ENCODE results near the gene PSME3. TPM values are rescaled to one million over a fixed set of nuclear protein-coding genes. Genes with fewer than 3 reads are reported as not detected.

PSME3 gene
- total RNA-seq, 2 donors from 2014 or later, result 68.5 to 71.1 TPM

GRCh38 chr17:42796066-42796758 lies 37.0 kb upstream of the PSME3 start:
- TF ChIP-seq CTCF (IDR thresholded peaks at IDR 0.05) (no peak), POLR2A (IDR thresholded peaks at IDR 0.05) (no peak)
- Histone ChIP-seq H3K27me3 (replicated peaks; ENCODE audit: insufficient read depth) (no peaks in the 10 kb centered on the region), H3K4me1 (replicated peaks) (no peaks in the 10 kb centered on the region), H3K9me3 (no peaks in the 10 kb centered on the region), H3K27ac (peak overlapping the region in 1 of 2 donors; percentile 85), H3K36me3 (no peaks in the 10 kb centered on the region), H3K4me3 (no peak overlapping the region)
- intact Hi-C loops (cut with DNase I), result no loop called here
- DNase-seq (ENCODE audit: low spot score), result no peak
- WGBS, result 87% methylated on average over 18 of the region's 18 CpGs

GRCh38 chr17:42797067-42798007 lies 35.9 kb upstream of the PSME3 start:
- WGBS, result 70% methylated on average over 10 of the region's 10 CpGs
- no peak for DNase-seq (ENCODE audit: low spot score)
- peak overlapping the region; percentile 66 to 75 for H3K4me3 ChIP-seq
- intact Hi-C loops (cut with DNase I), result no loop called here
- no peaks in the 10 kb centered on the region for H3K27me3 ChIP-seq (replicated peaks; ENCODE audit: insufficient read depth)
- peak overlapping the region; percentile 85 to 88 for H3K27ac ChIP-seq
- no peaks in the 10 kb centered on the region for H3K4me1 ChIP-seq (replicated peaks)
- no peaks in the 10 kb centered on the region for H3K9me3 ChIP-seq
- no peaks in the 10 kb centered on the region for H3K36me3 ChIP-seq
- TF ChIP-seq CTCF (IDR thresholded peaks at IDR 0.05), result no peak
- peak; percentile 47 for TF ChIP-seq POLR2AphosphoS5 (IDR thresholded peaks at IDR 0.05)
- no peak for TF ChIP-seq POLR2A (IDR thresholded peaks at IDR 0.05)

GRCh38 chr17:42798011-42798382 lies 35.2 kb upstream of the PSME3 start:
- WGBS, result 18% methylated on average over 10 of the region's 10 CpGs
- intact Hi-C loops (cut with DNase I), result no loop called here
- Histone ChIP-seq H3K27ac (peak overlapping the region; percentile 85 to 88), H3K9me3 (no peaks in the 10 kb centered on the region), H3K4me1 (replicated peaks) (no peaks in the 10 kb centered on the region), H3K36me3 (no peaks in the 10 kb centered on the region), H3K27me3 (replicated peaks; ENCODE audit: insufficient read depth) (no peaks in the 10 kb centered on the region), H3K4me3 (peak overlapping the region; percentile 66 to 75)
- DNase-seq (ENCODE audit: low spot score), result no peak
- TF ChIP-seq POLR2AphosphoS5 (IDR thresholded peaks at IDR 0.05) (no peak), CTCF (IDR thresholded peaks at IDR 0.05) (no peak)

GRCh38 chr17:42798383-42799380 lies 34.5 kb upstream of the PSME3 start, which contains the start of the genes CNTD1 and COA3:
Gene CNTD1, plus strand, starts transcription at chr17:42798861. Its CDS starts 207 bp downstream, at chr17:42799068.
Gene COA3, minus strand, starts transcription at chr17:42798704. Its CDS starts 23 bp downstream, at chr17:42798681.
- no peaks in the 10 kb centered on the region for H3K9me3 ChIP-seq
- TF ChIP-seq CTCF (IDR thresholded peaks at IDR 0.05) (peak in 1 of 4 experiments; percentile 29), POLR2AphosphoS5 (IDR thresholded peaks at IDR 0.05) (peak; percentile 91), POLR2A (IDR thresholded peaks at IDR 0.05) (no peak)
- intact Hi-C loops (cut with DNase I), result no loop called here
- peak within 1 kb of the TSS; percentile 66 to 75 for H3K4me3 ChIP-seq
- DNase-seq (ENCODE audit: low spot score), result peak; percentile 79
- no peaks in the 10 kb centered on the region for H3K36me3 ChIP-seq
- WGBS, result 26% methylated on average over 65 of the region's 66 CpGs
- H3K27ac ChIP-seq, result peak within 1 kb of the TSS; percentile 85 to 88
- no peaks in the 10 kb centered on the region for H3K4me1 ChIP-seq (replicated peaks)
- no peaks in the 10 kb centered on the region for H3K27me3 ChIP-seq (replicated peaks; ENCODE audit: insufficient read depth)
